Upper lobe of left lung (tissue), 6 donors: Measurements from ENCODE around the gene ACVR2A. TPM values are rescaled to one million over a fixed set of nuclear protein-coding genes. Genes with fewer than 3 reads are reported as not detected.
A peak's percentile ranks its signal among the peaks of the same experiment; 100 is the strongest.

Experiments
- ATAC-seq, 2 donors: fragments of 200-7000 bp; cut with Tn5 transposase; one replicate each; pipeline ENCODE4 v1.9.1; 2022; ENCODE audit warnings: mild to moderate bottlenecking in 2 of 2, moderate library complexity in 2 of 2; ENCODE audit not compliant: low FRiP score in 2 of 2
- DNase-seq, 2 donors: peaks; one replicate each; pipeline ENCODE4 v3.0.0-alpha.2; 2019 to 2020
- H3K27ac ChIP-seq, 4 donors: fragments of 200-600 bp; sonication (generic); one replicate each; pipeline ENCODE4 v1.5.1; 2016 to 2019
- H3K27me3 ChIP-seq, 4 donors: fragments of 200-600 bp; sonication (generic); one replicate each; pipeline ENCODE4 v1.5.1; 2017 to 2019
- H3K36me3 ChIP-seq, 4 donors: fragments of 200-600 bp; sonication (generic); one replicate each; pipeline ENCODE4 v1.5.1; 2016 to 2019
- H3K4me1 ChIP-seq, 4 donors: fragments of 200-600 bp; sonication (generic); one replicate each; pipeline ENCODE4 v1.5.1; 2018 to 2019
- H3K4me3 ChIP-seq, 4 donors: fragments of 200-600 bp; sonication (generic); one replicate each; pipeline ENCODE4 v1.5.1; 2017 to 2019; ENCODE audit warnings: mild to moderate bottlenecking in 2 of 4, moderate library complexity in 1 of 4
- H3K9me3 ChIP-seq, 4 donors: fragments of 200-600 bp; sonication (generic); one replicate each; pipeline ENCODE4 v1.5.1; 2018 to 2019
- EP300 ChIP-seq, 4 donors: sonication (generic); formaldehyde crosslinking; IDR thresholded peaks; one replicate each; pipeline ENCODE4 v1.5.1; 2017; ENCODE audit warnings: antibody characterized with exemption in 4 of 4, control low read depth in 2 of 4
- POLR2A ChIP-seq, 4 donors: fragments of 450-650 bp; IDR thresholded peaks; one replicate each; pipeline ENCODE4 v1.5.1; 2016 to 2017; ENCODE audit warnings: antibody characterized with exemption in 4 of 4, mild to moderate bottlenecking in 2 of 4
- POLR2AphosphoS5 ChIP-seq, 2 donors: sonication (generic); formaldehyde crosslinking; IDR thresholded peaks; one replicate each; pipeline ENCODE4 v1.5.1; 2017; ENCODE audit warnings: antibody characterized with exemption in 2 of 2
- WGBS, 2 donors: methylation state at CpG; one replicate each; pipeline ENCODE4 v1.1.5; 2017 to 2018; 5-methylcytosine and 5-hydroxymethylcytosine counted together
- total RNA-seq, 6 donors: library from RNA; depleted of rRNA in 4 of 6; stranded (reverse); fragments of >200 nt in 4 of 6; gene quantifications; one replicate each; pipeline versions ENCODE4 v1.1.0 to v1.2.1, GENCODE V29; 2016 to 2021
- TF ChIP-seq, protein P1 (sequence below), 6 experiments: fragments of 450-650 bp in 4 of 6; fragments of 200-600 bp in 2 of 6; sonication (generic) in 2 of 6; IDR thresholded peaks; one replicate each; pipeline ENCODE4 v1.5.1; 2016 to 2019; ENCODE audit warnings: antibody characterized with exemption in 6 of 6
- donor health status: DM: no; HTN: no; CAD: no; lungs with moderate emphysema.
- donor health status: DM: no; HTN: yes; CAD: no; lungs with severe emphysema.

Gene ACVR2A
- total RNA-seq, 6 donors from 2014 or later, result 5.5 to 34.5 (median 11.0) TPM

DNA sequence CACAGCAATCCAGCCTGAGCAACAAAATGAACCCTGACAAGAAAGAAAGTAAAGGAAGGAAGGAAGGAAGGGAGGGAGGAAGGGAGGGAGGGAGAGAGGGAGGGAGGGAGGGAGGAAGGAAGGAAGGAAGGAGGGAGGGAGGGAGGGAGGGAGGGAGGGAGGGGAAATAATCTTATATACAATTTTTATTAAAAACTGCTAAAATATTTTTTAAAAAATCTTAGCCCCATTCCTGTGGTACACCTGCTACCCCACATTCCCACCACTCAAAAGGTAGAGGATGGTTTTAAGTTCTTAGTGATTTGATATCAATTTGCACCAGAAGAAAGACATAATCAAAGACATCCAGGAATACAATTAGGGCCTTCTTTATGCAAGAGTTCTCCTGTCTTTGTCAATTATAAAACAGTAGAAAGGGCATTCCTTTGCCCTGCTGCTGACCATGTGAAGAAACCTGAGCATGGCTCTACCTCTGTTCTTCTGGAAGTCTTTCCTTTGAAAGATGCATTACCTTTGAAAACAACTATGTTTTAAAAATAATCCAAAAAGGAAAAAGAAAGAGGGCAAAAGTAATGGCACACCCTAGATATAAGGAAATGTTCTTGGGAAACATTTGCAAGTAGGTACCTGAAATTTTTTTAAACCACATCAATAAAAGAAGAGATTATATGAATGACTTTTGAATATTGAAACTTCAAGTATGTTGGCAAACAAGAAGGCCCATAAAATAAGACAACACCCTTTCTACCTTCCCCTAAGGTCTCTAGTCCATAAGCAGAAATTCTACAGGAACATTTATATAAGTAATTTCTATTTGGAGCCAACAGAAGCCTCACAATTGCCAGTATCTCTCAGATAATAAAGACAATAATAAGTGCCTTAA, 33.7 kb upstream of the ACVR2A start:
- ATAC-seq, result no peak
- Histone ChIP-seq H3K27ac (no peak overlapping the region), H3K27me3 (no peaks in the 10 kb centered on the region), H3K9me3 (no peaks in the 10 kb centered on the region), H3K4me3 (no peak overlapping the region), H3K4me1 (no peaks in the 10 kb centered on the region), H3K36me3 (no peaks in the 10 kb centered on the region)
- no peak for DNase-seq
- TF ChIP-seq, protein P1, sequence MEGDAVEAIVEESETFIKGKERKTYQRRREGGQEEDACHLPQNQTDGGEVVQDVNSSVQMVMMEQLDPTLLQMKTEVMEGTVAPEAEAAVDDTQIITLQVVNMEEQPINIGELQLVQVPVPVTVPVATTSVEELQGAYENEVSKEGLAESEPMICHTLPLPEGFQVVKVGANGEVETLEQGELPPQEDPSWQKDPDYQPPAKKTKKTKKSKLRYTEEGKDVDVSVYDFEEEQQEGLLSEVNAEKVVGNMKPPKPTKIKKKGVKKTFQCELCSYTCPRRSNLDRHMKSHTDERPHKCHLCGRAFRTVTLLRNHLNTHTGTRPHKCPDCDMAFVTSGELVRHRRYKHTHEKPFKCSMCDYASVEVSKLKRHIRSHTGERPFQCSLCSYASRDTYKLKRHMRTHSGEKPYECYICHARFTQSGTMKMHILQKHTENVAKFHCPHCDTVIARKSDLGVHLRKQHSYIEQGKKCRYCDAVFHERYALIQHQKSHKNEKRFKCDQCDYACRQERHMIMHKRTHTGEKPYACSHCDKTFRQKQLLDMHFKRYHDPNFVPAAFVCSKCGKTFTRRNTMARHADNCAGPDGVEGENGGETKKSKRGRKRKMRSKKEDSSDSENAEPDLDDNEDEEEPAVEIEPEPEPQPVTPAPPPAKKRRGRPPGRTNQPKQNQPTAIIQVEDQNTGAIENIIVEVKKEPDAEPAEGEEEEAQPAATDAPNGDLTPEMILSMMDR (IDR thresholded peaks at IDR 0.05), result no peak
- TF ChIP-seq POLR2A (IDR thresholded peaks at IDR 0.05), result no peak
- no peak for TF ChIP-seq POLR2AphosphoS5 (IDR thresholded peaks at IDR 0.05)
- TF ChIP-seq EP300 (IDR thresholded peaks at IDR 0.05), result no peak

DNA sequence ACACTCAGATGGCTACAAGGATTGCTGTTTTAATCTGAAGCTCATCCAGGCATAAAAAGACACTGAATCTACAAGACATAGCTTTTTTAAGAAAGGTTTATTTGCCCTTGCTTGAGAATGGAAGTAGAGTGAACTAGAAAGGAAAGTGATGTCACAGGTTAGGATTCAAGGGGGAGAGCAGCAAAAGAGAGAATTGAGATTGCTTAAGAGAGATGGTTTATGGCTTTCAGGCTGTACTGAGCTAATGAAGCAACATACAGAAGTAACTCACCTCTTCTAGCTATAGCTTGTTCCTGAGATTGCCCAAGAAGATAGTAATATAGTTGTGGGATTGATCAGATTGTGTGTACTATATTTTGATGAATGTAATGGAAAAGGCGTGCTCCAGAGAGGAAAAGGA, 26.1 kb upstream of the ACVR2A start:
- Histone ChIP-seq H3K36me3 (no peaks in the 10 kb centered on the region), H3K9me3 (no peaks in the 10 kb centered on the region), H3K4me3 (no peak overlapping the region), H3K4me1 (no peaks in the 10 kb centered on the region), H3K27ac (no peak overlapping the region), H3K27me3 (no peaks in the 10 kb centered on the region)
- no peak for ATAC-seq
- WGBS, 2 donors, result 81 to 96% methylated on average over 1 of the region's 1 CpG
- no peak for DNase-seq
- TF ChIP-seq EP300 (IDR thresholded peaks at IDR 0.05) (no peak), POLR2A (IDR thresholded peaks at IDR 0.05) (no peak)
- TF ChIP-seq, protein P1 (IDR thresholded peaks at IDR 0.05), result no peak

DNA sequence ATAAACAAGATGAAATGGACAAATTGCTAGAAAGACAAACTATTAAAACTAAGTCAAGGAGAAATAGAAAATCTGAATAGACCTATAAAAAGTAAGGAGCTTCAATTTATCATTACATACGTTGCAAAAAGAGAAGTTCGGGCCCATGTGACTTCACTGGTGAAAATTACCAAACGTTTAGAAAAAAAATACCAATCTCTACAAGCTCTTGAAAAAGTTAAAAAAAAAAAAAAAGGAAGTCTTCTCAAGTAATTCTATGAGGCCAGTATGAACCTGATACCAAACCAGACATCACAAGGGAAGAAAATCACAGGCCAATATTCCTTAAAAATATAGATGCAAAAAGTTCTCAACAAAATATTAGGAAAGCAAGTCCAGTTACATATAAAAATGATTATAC, 20.2 kb upstream of the ACVR2A start:
- no peaks in the 10 kb centered on the region for H3K9me3 ChIP-seq
- 44 to 68% methylated on average over 3 of the region's 3 CpGs for WGBS, 2 donors
- TF ChIP-seq EP300 (IDR thresholded peaks at IDR 0.05) (no peak), POLR2A (IDR thresholded peaks at IDR 0.05) (no peak), POLR2AphosphoS5 (IDR thresholded peaks at IDR 0.05) (no peak)
- TF ChIP-seq, protein P1 (IDR thresholded peaks at IDR 0.05), result no peak
- DNase-seq (no peak), ATAC-seq (no peak)
- no peak overlapping the region for H3K27ac ChIP-seq
- no peaks in the 10 kb centered on the region for H3K36me3 ChIP-seq
- H3K4me1 ChIP-seq, result no peaks in the 10 kb centered on the region
- no peaks in the 10 kb centered on the region for H3K27me3 ChIP-seq
- no peak overlapping the region for H3K4me3 ChIP-seq

DNA sequence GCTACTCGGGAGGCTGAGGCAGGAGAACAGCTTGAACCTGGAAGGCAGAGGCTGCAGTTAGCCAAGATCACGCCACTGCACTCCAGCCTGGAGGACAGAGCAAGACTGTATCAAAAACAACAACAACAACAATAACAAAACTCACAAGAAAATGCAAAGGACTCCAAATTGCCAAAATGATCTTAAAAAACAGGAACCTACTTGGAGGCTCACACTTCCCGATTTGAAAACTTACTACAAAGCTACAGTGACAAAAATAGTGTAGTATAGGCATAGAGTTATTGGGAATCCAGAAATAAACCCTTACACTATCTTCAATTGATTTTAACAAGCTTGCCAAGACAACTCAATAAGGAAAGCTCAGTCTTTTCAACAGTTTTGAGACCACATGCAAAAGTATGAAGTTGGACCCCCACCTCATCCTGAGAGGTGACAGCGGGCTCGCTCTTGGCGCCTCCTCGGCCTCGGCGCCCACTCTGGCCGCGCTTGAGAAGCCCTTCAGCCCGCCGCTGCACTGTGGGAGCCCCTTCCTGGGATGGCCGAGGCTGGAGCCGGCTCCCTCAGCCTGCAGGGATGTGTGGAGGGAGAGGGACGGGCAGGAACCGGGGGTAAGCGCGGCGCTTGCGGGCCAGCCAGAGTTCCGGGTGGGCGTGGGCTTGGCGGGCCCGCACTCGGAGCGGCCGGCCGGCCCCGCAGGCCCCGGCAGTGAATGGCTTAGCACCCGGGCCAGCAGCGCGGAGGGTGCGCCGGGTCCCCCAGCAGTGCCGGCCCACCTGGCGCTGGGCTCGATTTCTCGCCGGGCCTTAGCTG, 18.3 kb upstream of the ACVR2A start:
- WGBS, 2 donors, result 92 to 94% methylated on average over 11 to 28 of the region's 41 CpGs
- TF ChIP-seq POLR2AphosphoS5 (IDR thresholded peaks at IDR 0.05), result no peak
- no peak for TF ChIP-seq EP300 (IDR thresholded peaks at IDR 0.05)
- TF ChIP-seq, protein P1 (IDR thresholded peaks at IDR 0.05), result no peak
- no peaks in the 10 kb centered on the region for H3K36me3 ChIP-seq

More for the DNA sequence above, 18.3 kb upstream of the ACVR2A start:
- Histone ChIP-seq H3K4me3 (no peak overlapping the region), H3K27me3 (no peaks in the 10 kb centered on the region), H3K4me1 (no peaks in the 10 kb centered on the region), H3K9me3 (no peaks in the 10 kb centered on the region), H3K27ac (no peak overlapping the region)
- peak in 1 of 2 donors; percentile 75 for DNase-seq
- no peak for ATAC-seq
